GM18499 (cell line): Measurements from ENCODE around the gene HAGHL.
"Not testable (repeated sequence)": the region's sequence is repeated elsewhere in the genome, so short reads cannot be mapped to it uniquely, and the experiment has no call there.

ENCODE experiments used
- ATAC-seq: cut with Tn5 transposase; IDR thresholded peaks from one replicate; pipeline ENCODE4 v1.9.1; 2021; ENCODE audit warnings: moderate number of reproducible peaks; ENCODE audit not compliant: insufficient read depth, unreplicated experiment

The HAGHL gene

GRCh38 chr16:766820-767640 is 40.1 kb downstream of the HAGHL start:
- no peak for ATAC-seq

GRCh38 chr16:767743-768235 is 40.9 kb downstream of the HAGHL start:
- no peak for ATAC-seq

GRCh38 chr16:768428-768827 is 41.5 kb downstream of the HAGHL start:
- no peak for ATAC-seq

- no peak for ATAC-seq
These were observed 42.4 kb downstream of the HAGHL start for GRCh38 chr16:769184-769784.

GRCh38 chr16:769934-770333 is 43.0 kb downstream of the HAGHL start:
- ATAC-seq, result no peak

GRCh38 chr16:770411-770810 is 43.5 kb downstream of the HAGHL start:
- ATAC-seq, result no peak

GRCh38 chr16:772959-773358 is 46.1 kb downstream of the HAGHL start:
- no peak for ATAC-seq

GRCh38 chr16:774086-775001 is 47.4 kb downstream of the HAGHL start:
- ATAC-seq, result no peak

- ATAC-seq, result no peak
These were observed 48.4 kb downstream of the HAGHL start for GRCh38 chr16:775236-775796.

GRCh38 chr16:776298-776697 is 49.4 kb downstream of the HAGHL start:
- not testable (repeated sequence) for ATAC-seq

- ATAC-seq, result no peak
These were observed 49.9 kb downstream of the HAGHL start for GRCh38 chr16:776824-777223.

- ATAC-seq, result no peak
These were observed 50.9 kb downstream of the HAGHL start for GRCh38 chr16:777826-778225.

- ATAC-seq, result no peak
These were observed 51.5 kb downstream of the HAGHL start for GRCh38 chr16:778447-778846.

- no peak for ATAC-seq
These were observed 52.1 kb downstream of the HAGHL start for GRCh38 chr16:778909-779527.
